BLaER1 (cell line): ENCODE data around the gene CHN1.

Experiments
- H3K27ac ChIP-seq: shearing (Covaris generic); formaldehyde crosslinking; 2 replicates; pipeline ENCODE4 v1.8.1; 2022
- H3K27me3 ChIP-seq: shearing (Covaris generic); formaldehyde crosslinking; 2 replicates; pipeline ENCODE4 v1.8.1; 2022
- H3K36me3 ChIP-seq: shearing (Covaris generic); formaldehyde crosslinking; 2 replicates; pipeline ENCODE4 v1.8.1; 2022
- H3K4me1 ChIP-seq: shearing (Covaris generic); formaldehyde crosslinking; 2 replicates; pipeline ENCODE4 v1.8.1; 2022
- H3K4me2 ChIP-seq: shearing (Covaris generic); formaldehyde crosslinking; 2 replicates; pipeline ENCODE4 v1.8.1; 2022
- H3K4me3 ChIP-seq: shearing (Covaris generic); formaldehyde crosslinking; 2 replicates; pipeline ENCODE4 v1.8.1; 2022
- H3K9ac ChIP-seq: shearing (Covaris generic); formaldehyde crosslinking; 2 replicates; pipeline ENCODE4 v1.8.1; 2022
- H3K9me3 ChIP-seq: shearing (Covaris generic); formaldehyde crosslinking; 2 replicates; pipeline ENCODE4 v1.8.1; 2022
- H4K20me1 ChIP-seq: shearing (Covaris generic); formaldehyde crosslinking; 2 replicates; pipeline ENCODE4 v1.8.1; 2022
- Cebpa-rat ChIP-seq: shearing (Covaris generic); IDR thresholded peaks from 2 replicates; pipeline ENCODE4 v1.8.1; 2022

The CHN1 gene

DNA sequence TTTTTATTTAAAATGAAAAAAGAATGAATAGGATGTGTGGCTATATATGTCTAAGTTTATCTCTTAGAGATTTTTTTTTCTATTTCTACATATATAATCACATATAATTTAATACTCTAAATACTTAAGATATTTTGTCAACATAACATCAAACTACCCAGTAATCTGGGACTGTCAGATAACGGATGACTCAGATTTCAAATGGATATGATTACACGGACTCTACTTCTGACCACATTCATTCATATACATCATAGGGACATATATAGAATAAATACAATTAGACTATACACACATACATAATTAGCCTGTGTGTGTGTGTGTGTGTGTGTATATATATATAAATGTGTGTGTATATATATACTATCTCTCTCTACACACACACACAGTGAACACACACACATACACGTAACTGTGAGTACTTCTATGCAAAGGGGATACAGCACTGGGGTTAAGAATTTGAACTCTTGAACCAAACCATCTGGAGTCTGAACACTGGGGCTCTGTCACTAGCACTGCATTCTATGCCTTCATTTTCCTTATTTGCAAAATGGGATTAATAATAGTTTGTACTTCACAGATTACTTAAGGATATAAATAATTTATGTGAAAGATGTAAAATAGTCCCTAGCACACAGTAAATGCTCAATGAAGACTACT lies 59.5 kb downstream of the CHN1 start:
- Histone ChIP-seq H3K9me3 (no peaks in the 10 kb centered on the region), H3K4me2 (no peak overlapping the region), H4K20me1 (no peaks in the 10 kb centered on the region), H3K36me3 (no peaks in the 10 kb centered on the region), H3K4me3 (no peak overlapping the region), H3K4me1 (peaks cover 2% of the 10 kb centered on the region), H3K27ac (no peak overlapping the region), H3K9ac (no peak overlapping the region), H3K27me3 (no peaks in the 10 kb centered on the region)
- TF ChIP-seq Cebpa-rat: no peak

DNA sequence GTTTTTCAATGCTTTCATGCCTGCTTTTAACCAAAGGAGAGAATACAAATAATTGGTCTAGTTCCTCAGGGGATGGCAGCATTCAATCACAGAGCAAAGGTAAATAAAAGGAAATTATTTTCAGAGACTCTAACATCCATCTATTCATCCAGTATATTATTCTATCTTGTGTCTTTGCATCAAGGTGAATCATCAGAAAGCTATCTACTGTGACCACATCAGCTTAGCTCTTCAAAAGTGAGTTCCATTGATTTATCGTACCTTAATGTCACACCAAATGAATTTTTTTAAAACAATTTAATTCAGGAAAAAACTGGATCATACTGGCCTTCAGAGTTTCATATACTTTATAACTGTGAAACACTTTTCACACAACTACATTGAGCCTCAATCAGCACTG lies 66.1 kb downstream of the CHN1 start:
- Histone ChIP-seq H3K27me3 (no peaks in the 10 kb centered on the region), H3K9ac (no peak overlapping the region), H3K4me3 (no peak overlapping the region), H3K4me1 (no peaks in the 10 kb centered on the region), H3K4me2 (no peak overlapping the region), H3K27ac (no peak overlapping the region), H3K36me3 (no peaks in the 10 kb centered on the region), H3K9me3 (peaks cover 7% of the 10 kb centered on the region; the same call in 1 of the 2 replicates), H4K20me1 (no peaks in the 10 kb centered on the region)
- no peak for TF ChIP-seq Cebpa-rat

DNA sequence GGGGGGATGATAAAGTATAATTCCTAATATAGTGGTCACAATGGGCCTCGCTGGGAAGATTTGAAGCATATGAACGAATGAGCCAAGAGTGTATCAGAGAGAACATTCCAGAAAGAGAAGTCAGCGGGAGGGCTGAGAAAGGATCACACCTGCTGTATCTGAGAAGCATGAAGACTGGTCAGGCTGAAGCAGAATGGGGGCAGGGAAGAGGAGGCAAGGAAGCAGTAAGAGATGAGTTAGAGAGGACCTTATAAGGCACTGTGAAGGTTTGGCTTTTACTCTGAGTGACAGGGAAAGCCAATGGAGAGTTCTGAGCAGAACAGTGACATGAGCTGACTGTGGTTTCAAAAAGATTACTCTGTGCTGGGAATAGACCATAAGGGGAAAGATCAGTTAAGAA lies 73.5 kb downstream of the CHN1 start:
- H4K20me1 ChIP-seq: no peaks in the 10 kb centered on the region
- peaks cover 15% of the 10 kb centered on the region; the same call in 1 of the 2 replicates for H3K9me3 ChIP-seq
- no peak overlapping the region for H3K27ac ChIP-seq
- no peak overlapping the region for H3K9ac ChIP-seq
- no peaks in the 10 kb centered on the region for H3K27me3 ChIP-seq
- no peak overlapping the region for H3K4me3 ChIP-seq
- H3K36me3 ChIP-seq: no peaks in the 10 kb centered on the region
- H3K4me2 ChIP-seq: no peak overlapping the region
- no peak for TF ChIP-seq Cebpa-rat
- no peaks in the 10 kb centered on the region for H3K4me1 ChIP-seq

DNA sequence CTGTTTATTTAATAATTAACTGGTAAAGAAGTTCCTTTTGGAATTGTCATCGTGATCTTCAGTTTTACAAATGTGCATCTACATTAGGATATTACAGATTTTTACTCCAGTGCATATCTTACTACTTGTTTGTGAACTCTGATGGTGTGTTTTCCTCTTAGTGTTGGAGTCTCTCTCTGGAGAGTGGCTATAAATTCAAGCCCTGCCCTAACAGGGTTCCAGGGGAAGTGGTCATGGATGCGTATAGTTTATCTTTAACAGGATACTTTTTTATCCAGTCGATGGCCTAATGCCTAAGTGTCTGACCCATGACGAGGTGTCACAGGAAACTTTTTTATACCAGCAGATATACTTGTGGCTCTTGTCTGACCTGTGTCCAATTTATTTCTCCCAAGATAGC lies 75.4 kb downstream of the CHN1 start:
- Histone ChIP-seq H3K4me1 (no peaks in the 10 kb centered on the region), H3K4me2 (no peak overlapping the region), H3K27me3 (no peaks in the 10 kb centered on the region), H3K36me3 (no peaks in the 10 kb centered on the region), H3K9me3 (peaks cover 15% of the 10 kb centered on the region; the same call in 1 of the 2 replicates), H3K9ac (no peak overlapping the region), H4K20me1 (no peaks in the 10 kb centered on the region), H3K4me3 (no peak overlapping the region), H3K27ac (no peak overlapping the region)
- no peak for TF ChIP-seq Cebpa-rat

DNA sequence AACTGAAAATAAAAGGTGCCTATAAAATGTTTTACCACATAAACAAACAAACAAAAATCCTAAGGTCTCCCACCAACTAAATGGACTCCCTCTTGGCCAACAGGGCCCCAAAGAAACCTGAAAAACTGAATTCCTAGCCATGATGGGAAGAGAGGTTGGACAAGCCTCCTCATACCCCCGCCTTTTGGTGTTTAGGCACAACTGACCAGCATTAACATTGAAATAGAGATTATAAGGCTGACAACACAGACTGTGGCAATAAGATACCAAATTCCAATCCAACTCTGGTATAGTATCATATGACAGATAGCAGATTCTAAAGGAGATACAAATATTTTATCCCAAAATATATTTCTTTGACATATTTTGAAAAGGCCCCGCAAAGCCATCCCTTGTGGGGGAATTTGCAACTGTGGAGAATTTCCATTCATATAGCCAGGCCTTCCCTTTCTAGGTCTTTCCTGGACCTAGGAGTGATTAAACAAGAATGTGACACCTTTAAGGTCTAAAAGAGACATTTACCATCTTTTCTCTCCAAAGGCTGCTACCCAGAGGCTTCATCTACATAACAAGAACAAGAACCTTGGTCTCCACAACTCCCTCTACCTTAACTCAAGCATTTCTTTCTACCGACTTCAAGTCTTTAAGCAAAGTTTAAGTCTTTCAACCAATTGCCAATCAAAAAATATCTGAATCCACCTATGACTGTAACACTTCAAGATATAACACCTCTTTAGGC lies 80.0 kb downstream of the CHN1 start:
- H3K4me3 ChIP-seq: no peak overlapping the region
- TF ChIP-seq Cebpa-rat: no peak
- H3K4me1 ChIP-seq: no peaks in the 10 kb centered on the region
- no peak overlapping the region for H3K4me2 ChIP-seq
- H3K27ac ChIP-seq: no peak overlapping the region
- no peak overlapping the region for H3K9ac ChIP-seq
- H3K9me3 ChIP-seq: peaks cover 10% of the 10 kb centered on the region
- no peaks in the 10 kb centered on the region for H4K20me1 ChIP-seq
- no peaks in the 10 kb centered on the region for H3K36me3 ChIP-seq
- no peaks in the 10 kb centered on the region for H3K27me3 ChIP-seq

DNA sequence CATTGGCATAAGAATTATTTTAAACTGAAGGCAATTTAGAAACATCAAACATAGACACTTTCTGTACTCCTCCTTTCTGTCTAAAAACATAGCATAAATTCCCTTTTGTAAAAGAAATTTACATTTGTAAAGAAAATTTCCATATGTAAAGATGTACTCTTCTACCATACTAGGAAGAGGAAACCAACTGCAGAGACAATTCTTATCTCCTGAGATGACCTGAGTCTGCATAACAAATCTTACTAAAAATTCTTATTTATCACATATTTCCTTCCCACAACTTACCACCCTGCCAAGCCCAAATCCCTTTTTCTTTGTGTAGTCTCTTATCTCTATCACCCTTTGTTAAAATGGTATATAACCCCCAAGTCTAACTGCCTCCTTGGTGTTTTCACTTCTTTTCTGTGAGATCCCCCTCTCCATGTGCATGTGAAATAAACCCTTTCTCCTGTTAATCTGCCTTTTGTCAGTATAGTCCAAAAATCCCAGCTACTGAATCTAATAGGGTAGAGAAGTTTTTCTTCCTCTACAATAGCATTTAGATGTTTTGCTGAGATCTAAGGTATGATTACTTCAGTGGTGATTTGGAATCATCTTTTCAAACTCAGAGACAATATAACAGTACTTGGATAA lies 81.0 kb downstream of the CHN1 start:
- Histone ChIP-seq H3K4me3 (no peak overlapping the region), H3K27ac (no peak overlapping the region)

DNA sequence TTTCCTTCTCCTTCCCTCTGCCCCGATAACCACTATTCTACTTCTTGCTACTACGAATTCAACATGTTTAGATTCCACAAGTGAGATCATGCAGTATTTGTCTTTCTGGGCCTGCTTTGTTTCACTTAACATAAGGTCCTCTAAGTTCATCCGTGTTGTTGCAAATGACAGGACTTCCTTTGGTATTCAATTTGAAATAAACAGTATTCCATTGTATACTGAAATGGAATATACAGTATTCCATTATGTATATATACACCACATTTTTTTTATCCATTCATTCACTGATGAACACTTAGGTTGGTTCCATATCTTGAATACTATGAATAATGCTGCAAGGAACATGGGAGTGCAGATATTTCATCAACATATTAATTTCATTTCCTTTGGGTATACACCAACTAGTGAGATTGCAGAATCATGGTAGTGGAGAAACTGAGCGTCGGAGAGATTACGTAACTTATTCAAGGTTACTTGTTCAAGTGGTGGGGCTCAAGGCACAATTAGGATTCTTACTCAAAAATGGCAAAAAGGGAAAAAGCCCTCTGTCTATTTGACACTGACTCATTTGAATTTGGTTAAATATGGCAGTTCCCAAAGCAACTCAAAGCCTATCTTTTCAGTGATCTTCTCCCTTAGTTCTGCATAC lies 85.1 kb downstream of the CHN1 start:
- Histone ChIP-seq H3K27ac (no peak overlapping the region), H4K20me1 (no peaks in the 10 kb centered on the region), H3K27me3 (no peaks in the 10 kb centered on the region), H3K9ac (no peak overlapping the region), H3K4me1 (no peaks in the 10 kb centered on the region), H3K4me3 (no peak overlapping the region), H3K9me3 (peaks cover 10% of the 10 kb centered on the region), H3K36me3 (no peaks in the 10 kb centered on the region), H3K4me2 (no peak overlapping the region)
- no peak; the same call in 1 of the 2 replicates for TF ChIP-seq Cebpa-rat

More for the DNA sequence above, 81.0 kb downstream of the CHN1 start:
- H3K9me3 ChIP-seq: peaks cover 10% of the 10 kb centered on the region
- H3K4me1 ChIP-seq: no peaks in the 10 kb centered on the region
- no peaks in the 10 kb centered on the region for H3K27me3 ChIP-seq
- H3K9ac ChIP-seq: no peak overlapping the region
- no peak overlapping the region for H3K4me2 ChIP-seq
- TF ChIP-seq Cebpa-rat: no peak
- H3K36me3 ChIP-seq: no peaks in the 10 kb centered on the region
- no peaks in the 10 kb centered on the region for H4K20me1 ChIP-seq

DNA sequence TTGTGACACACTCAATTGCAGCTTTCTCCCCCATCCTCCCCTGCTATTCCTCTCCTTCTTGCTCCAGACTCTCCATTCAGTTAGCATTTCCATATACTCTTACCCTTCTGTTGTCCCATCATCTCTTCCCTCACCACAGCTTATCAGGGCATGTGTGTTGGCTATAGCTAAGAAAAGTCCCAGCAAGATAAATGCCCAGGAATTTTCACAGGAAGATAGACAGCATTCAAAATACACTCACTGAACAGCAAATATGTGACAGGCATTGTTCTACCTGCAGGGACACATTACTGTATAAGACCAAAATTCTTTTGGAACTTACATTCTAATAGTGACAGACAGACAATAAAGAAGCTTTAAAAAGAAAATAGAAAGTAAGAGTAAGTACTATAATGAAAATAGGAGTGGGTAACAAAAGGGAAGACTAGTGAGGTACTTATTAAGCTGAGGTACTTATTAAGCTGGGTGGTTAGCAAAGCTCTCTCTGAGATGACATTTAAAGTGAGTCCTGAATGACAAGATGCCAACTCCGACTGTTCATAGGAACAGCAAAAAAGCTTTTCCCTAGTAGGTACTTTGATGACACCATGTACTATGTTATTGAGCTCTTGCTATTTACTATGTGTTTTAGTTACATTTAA lies 86.2 kb downstream of the CHN1 start:
- no peaks in the 10 kb centered on the region for H4K20me1 ChIP-seq
- no peaks in the 10 kb centered on the region for H3K27me3 ChIP-seq
- H3K4me3 ChIP-seq: no peak overlapping the region
- H3K9me3 ChIP-seq: peaks cover 10% of the 10 kb centered on the region
- no peaks in the 10 kb centered on the region for H3K36me3 ChIP-seq
- no peak for TF ChIP-seq Cebpa-rat
- no peak overlapping the region for H3K9ac ChIP-seq
- H3K4me2 ChIP-seq: no peak overlapping the region
- no peaks in the 10 kb centered on the region for H3K4me1 ChIP-seq
- no peak overlapping the region for H3K27ac ChIP-seq

DNA sequence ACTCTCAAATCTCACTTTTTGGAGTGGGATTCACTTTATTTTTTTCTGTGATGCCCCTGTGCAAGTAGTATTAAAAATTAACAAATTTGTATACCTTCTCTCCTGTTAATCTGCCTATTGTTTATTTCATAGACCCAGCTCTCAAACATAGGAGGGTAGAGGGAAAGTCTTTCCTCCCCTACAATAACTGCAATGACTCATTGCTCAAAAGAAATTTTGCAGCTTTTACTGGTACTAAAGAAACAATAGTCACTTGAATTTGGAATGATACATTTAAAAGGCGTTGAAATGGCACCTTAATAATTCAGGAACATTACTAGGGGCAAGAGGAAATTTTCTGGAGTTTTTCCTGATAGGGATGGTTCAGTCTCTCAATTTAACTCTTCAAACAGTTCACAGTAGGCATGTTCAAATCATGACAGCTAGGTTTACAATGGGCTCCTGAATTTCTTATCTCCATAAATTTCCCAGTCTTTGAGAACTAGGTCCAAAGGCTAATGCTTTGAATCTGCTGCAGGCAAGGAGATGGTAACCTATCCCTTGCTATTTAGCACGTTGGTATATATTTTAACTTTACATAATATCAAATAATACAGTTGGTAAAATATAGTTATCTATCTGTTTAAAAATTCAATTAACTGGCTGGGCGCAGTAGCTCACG lies 88.8 kb downstream of the CHN1 start:
- Histone ChIP-seq H3K9ac (no peak overlapping the region), H3K9me3 (peaks cover 5% of the 10 kb centered on the region), H3K4me1 (no peaks in the 10 kb centered on the region), H3K4me2 (no peak overlapping the region), H3K4me3 (no peak overlapping the region), H3K36me3 (no peaks in the 10 kb centered on the region), H3K27ac (no peak overlapping the region), H4K20me1 (no peaks in the 10 kb centered on the region), H3K27me3 (no peaks in the 10 kb centered on the region)
- TF ChIP-seq Cebpa-rat: no peak
